Right hindlimb (tissue), 1 donor: ENCODE measurements around the gene HOXC10.

Experiments used
- DNase-seq: peaks from one replicate; pipeline ENCODE4 v3.0.0-alpha.2; 2018

The HOXC10 gene

GRCh38 chr12:54030889-54031471 lies 46.0 kb downstream of the HOXC10 start:
- DNase-seq = peak; percentile 75

- no peak for DNase-seq
Observed at GRCh38 chr12:54031480-54031879, 46.5 kb downstream of the HOXC10 start.

- peak; percentile 27 for DNase-seq
Observed at GRCh38 chr12:54032086-54032619, 47.2 kb downstream of the HOXC10 start.

GRCh38 chr12:54032627-54033100 lies 47.7 kb downstream of the HOXC10 start, which contains the start of gene HOXC5:
Gene HOXC5 (plus strand): TSS chr12:54033050. CDS start chr12:54033123, 73 bp downstream.
- DNase-seq = peak; percentile 90

GRCh38 chr12:54033106-54033979 lies 48.4 kb downstream of the HOXC10 start:
- peak; percentile 72 for DNase-seq

- DNase-seq = peak; percentile 75
Observed at GRCh38 chr12:54033980-54034784, 49.2 kb downstream of the HOXC10 start.

- no peak for DNase-seq
Observed at GRCh38 chr12:54034785-54035310, 49.9 kb downstream of the HOXC10 start.

- DNase-seq = no peak
Observed at GRCh38 chr12:54035568-54036264, 50.8 kb downstream of the HOXC10 start.

- DNase-seq = peak; percentile 39
Observed at GRCh38 chr12:54036620-54037359, 51.8 kb downstream of the HOXC10 start.

GRCh38 chr12:54037360-54038283 lies 52.7 kb downstream of the HOXC10 start:
- DNase-seq = peak; percentile 67

- DNase-seq = peak; percentile 55
Observed at GRCh38 chr12:54038284-54038870, 53.4 kb downstream of the HOXC10 start.

- DNase-seq = peak; percentile 84
Observed at GRCh38 chr12:54038871-54039414, 54.0 kb downstream of the HOXC10 start.

- DNase-seq = peak; percentile 91
Observed at GRCh38 chr12:54039417-54040147, 54.6 kb downstream of the HOXC10 start.
